C4-2B (cell line): Measurements from ENCODE around the gene PIP5K1C.

Experiments used
- ZFX ChIP-seq: fragments of 450-650 bp; IDR thresholded peaks from 2 replicates; pipeline ENCODE4 v1.6.1; 2017
- TF ChIP-seq, protein P1 (sequence below): fragments of 450-650 bp; conservative IDR thresholded peaks from 2 replicates; pipeline ENCODE4 v1.5.1; 2017; ENCODE audit warnings: mild to moderate bottlenecking

DNA sequence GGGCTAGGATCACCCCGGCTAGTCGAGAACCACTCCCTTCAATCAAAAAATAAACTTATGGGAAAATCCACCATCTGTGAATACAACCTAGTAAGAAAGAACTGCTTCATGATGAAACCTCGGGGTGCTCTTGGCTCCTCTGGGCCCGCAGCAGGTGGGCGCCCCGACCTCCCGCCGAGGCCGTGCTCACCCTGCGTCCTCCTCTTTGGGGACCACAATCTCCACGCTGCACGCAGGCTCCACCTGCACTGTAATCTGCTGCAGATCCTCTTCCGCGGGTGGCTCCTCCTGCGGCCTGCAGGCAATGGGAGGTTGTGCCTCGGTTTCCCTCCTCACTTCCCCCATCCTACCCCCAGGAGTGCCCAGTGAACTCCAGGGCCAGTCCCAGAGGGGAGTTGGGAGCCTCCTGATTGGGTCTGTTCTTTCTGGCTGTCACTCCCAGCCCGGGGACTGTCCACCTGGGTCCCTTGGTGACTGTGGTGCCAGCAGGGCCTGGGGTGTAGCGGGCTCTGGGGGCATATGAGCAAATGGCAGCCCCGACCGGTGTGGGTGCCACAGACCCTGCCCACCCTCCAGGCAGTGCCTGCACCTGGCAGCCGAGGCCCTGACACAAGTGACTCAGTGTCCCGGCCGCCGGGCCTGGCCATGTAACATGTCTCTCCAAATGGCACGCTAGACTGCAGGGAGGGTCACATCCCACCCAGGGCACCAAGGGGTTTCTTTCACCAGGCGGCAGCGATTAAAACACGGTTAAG, 58.6 kb downstream of the PIP5K1C start:
- TF ChIP-seq, protein P1, sequence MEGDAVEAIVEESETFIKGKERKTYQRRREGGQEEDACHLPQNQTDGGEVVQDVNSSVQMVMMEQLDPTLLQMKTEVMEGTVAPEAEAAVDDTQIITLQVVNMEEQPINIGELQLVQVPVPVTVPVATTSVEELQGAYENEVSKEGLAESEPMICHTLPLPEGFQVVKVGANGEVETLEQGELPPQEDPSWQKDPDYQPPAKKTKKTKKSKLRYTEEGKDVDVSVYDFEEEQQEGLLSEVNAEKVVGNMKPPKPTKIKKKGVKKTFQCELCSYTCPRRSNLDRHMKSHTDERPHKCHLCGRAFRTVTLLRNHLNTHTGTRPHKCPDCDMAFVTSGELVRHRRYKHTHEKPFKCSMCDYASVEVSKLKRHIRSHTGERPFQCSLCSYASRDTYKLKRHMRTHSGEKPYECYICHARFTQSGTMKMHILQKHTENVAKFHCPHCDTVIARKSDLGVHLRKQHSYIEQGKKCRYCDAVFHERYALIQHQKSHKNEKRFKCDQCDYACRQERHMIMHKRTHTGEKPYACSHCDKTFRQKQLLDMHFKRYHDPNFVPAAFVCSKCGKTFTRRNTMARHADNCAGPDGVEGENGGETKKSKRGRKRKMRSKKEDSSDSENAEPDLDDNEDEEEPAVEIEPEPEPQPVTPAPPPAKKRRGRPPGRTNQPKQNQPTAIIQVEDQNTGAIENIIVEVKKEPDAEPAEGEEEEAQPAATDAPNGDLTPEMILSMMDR = no peak
- no peak for TF ChIP-seq ZFX
